ENCODE data around the gene SGIP1.
A peak's percentile ranks its signal among the peaks of the same experiment; 100 is the strongest.

Gene SGIP1, protein sequence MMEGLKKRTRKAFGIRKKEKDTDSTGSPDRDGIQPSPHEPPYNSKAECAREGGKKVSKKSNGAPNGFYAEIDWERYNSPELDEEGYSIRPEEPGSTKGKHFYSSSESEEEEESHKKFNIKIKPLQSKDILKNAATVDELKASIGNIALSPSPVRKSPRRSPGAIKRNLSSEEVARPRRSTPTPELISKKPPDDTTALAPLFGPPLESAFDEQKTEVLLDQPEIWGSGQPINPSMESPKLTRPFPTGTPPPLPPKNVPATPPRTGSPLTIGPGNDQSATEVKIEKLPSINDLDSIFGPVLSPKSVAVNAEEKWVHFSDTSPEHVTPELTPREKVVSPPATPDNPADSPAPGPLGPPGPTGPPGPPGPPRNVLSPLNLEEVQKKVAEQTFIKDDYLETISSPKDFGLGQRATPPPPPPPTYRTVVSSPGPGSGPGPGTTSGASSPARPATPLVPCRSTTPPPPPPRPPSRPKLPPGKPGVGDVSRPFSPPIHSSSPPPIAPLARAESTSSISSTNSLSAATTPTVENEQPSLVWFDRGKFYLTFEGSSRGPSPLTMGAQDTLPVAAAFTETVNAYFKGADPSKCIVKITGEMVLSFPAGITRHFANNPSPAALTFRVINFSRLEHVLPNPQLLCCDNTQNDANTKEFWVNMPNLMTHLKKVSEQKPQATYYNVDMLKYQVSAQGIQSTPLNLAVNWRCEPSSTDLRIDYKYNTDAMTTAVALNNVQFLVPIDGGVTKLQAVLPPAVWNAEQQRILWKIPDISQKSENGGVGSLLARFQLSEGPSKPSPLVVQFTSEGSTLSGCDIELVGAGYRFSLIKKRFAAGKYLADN

DNA sequence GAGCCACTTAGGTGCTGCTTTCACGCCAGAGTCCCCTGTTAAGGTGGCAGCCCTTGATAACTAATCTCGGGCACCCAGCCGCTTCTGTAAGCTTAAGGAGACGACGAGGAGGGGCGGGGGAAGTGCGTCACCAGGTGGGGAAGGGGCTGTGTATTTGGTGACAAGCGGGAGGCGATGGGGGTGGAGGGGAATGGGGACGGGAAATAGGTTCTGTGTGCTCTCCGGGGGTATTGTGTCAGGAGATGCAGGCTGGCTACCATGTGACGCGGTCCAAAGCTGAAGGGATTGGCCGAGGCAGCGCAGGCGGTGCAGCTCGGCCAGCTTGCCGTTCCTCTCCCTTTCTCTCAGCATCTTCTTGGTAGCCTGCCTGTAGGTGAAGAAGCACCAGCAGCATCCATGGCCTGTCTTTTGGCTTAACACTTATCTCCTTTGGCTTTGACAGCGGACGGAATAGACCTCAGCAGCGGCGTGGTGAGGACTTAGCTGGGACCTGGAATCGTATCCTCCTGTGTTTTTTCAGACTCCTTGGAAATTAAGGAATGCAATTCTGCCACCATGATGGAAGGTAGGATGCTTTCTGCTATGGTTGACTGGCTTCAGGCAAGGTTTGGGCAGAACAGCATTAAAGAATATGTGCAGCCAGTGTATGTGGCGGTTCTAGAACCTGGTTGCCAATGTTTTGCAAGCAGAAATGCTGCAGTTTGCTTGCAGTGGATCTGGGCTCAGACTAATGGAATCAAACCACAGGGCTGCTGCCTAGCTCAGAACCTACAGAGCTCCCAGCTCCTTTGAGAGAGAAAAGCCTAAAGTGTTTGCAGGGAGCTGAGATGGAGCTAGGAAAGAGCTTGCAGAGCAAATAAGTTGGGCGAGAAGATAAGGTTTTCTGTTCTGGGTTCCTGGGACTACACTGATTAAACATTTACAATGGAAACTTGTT, at the start of gene SGIP1:
TSS of gene SGIP1 (plus strand) at position 350 of the 937 bp plus-strand sequence. CDS start at position 556, 206 bp downstream.
- peak; percentile 68 for DNase-seq (ENCODE audit: low read depth, low spot score)

DNA sequence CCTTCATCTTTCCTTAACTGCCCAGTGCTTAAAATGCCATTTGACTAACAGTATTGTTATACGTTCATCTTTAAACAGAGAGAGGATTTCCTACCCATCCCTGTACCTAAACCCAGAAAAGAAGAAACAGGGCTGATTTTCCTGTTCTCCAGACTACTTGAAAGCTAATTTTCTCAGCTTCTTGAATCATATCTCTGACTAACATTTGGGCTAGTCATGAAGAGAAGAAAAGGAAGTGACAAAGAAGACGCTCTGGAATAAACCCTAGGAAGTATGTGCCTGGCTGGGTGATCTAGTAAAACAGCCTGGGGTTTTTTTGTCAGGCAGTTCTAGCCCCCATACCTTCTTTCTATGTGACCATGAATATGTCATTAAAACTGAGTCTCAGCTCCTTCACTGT, 44.8 kb upstream of the SGIP1 start:
- DNase-seq (ENCODE audit: low read depth, low spot score) = no peak

DNA sequence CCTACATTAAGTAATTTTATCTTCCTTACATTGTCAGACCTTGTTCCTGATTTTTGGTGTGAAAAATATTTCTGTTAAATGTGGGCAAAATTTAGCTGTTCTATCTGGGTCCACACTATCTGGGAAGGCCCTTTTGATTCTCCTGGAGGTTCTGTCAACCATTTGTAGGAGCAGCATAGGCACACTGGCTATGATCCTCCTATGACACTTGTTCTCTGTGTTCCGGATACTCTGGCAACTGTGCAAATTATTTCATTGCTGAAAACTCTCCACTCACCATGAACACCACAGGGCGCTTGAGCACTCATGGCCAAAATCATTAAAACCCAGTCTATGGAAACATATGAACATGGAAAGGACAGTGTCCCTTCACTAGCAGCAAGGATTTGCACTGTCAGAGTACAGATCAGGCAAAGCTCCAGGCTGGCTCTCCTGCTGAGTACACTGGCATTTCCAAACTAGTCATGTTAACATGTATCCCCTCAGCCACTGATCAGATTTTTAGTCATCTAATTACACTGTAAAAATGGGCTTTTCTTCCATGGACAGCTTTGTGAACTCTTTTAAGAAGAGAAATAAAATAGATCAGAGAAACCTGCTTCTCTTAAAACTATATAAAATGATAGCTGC, 43.9 kb upstream of the SGIP1 start:
- DNase-seq (ENCODE audit: low read depth, low spot score) = no peak

DNA sequence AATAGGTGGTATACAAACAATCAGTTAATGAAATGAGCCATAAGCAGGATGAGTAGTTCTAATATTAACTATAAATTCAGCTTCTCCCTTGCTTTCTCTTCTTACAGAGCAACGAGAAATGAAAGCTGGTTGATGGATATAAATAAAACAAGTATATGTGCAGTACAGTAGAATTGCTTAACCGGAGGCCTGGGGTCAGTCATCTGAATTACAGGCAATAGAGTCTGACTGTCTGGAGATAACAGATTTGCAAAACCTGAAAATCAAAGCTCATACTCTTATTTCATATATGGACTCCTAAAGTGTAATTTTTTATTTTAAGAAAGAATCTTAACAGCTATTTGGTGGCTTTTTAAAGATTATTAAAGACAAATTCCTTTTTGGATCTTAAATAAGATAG, 43.1 kb upstream of the SGIP1 start:
- no peak for DNase-seq (ENCODE audit: low read depth, low spot score)

DNA sequence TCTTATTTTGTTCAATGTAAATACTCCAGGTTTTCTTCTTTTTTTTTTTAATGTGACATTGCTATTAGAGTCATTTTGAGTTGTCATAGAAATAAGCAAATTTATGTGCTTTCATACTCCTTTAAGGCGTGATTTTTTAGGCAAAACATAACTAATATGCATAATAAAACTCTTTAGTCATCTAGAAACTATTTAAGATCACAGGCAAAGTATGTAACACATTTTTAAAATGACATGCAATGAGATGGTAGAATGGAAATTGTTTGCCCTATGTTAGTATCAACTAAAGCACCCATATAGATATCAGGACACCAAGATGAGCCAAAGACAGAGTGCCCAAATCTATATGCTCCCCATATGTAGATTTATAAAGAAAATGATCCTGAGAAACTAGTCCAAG, 41.5 kb upstream of the SGIP1 start:
- DNase-seq (ENCODE audit: low read depth, low spot score) = no peak

DNA sequence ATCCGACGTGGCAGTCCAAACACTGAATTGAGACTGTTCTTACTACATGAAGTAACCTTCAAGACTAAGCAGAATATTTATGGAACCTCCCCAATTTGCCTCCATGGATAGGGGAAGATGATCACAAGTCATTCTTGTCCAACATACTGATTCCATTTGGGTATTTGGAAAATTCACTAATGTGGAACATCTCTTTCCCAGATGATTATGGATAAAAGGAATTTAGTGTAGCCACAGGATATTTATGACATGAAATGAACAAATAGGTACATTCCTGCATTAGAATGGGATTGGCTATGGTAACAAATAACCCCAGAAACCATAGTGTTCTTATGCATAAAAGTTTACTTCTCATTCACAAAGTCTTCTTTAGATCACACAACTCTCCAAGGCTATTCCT, 40.2 kb upstream of the SGIP1 start:
- DNase-seq (ENCODE audit: low read depth, low spot score) = no peak

DNA sequence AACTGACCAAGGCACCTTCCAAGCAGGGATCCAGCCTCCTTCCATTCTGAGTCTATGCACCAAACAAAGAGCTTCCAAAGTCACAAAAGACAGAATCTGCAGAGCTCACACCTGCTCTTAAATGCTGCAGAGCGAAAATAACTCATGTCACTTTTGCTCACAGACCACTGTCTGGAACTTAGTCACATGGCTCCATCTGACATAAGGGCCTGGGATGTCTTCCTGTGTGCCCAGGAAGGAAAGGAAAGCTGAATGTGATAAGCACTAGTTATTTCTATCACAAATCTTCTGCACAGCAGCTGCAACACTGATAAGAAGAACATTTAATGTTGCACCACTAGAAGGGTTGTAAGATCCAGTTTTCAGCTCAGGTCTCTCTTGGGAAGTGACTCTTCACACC, 39.5 kb upstream of the SGIP1 start:
- DNase-seq (ENCODE audit: low read depth, low spot score) = no peak

DNA sequence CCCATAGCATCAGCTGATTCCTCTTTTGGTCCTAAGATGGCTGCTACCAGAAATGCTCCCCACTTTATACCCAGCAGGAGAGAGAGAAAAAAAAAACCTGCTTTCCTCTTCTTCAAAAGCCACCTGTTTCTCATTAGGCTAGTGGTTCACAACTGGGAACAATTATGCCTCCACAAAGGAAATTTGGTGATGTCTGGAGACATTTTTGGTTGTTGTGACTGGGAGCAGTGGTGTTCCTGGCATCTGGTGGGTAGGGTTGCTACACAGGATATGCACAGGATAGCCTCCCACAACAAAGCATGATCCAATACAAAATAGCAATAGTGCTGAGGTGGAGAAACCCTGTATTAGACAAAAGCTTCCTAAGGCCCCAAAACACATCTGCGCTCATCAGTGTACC, 38.5 kb upstream of the SGIP1 start:
- DNase-seq (ENCODE audit: low read depth, low spot score) = no peak

DNA sequence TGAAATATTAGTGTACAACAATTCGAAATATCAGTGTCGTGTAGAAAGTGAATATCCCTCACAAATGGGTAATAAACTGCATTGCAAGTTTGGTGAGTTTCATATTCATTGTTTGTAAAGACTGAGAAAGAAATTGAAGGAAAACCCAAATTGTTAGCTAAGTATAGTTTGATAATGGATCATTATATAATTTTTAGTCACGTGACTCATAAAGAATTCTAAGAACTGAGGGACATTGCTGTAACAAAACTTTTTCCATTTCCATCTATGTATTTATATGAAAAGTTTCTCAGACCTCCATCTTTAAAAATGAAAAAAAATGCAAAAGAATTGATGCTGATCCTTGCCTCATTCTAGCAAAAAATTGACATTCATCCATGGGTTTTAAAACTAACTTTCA, 36.0 kb upstream of the SGIP1 start:
- no peak for DNase-seq (ENCODE audit: low read depth, low spot score)

DNA sequence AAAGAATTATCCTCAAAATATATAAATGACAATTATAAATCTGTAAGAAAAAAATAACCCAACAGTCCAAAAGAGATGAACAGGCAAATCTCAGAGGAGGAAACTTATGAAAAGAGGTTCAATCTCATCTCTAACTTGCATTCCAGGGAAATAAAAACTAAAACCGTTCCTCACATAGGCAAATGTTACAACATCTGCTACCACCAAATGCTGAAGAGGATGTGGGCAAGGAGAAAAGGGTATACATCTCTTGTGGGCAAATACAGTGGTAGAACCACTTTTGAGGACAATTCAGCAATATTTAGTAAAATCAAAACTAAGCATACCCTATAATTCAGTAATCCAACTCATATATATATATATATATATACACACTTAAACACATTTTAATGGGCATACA, 33.7 kb upstream of the SGIP1 start:
- DNase-seq (ENCODE audit: low read depth, low spot score) = no peak

DNA sequence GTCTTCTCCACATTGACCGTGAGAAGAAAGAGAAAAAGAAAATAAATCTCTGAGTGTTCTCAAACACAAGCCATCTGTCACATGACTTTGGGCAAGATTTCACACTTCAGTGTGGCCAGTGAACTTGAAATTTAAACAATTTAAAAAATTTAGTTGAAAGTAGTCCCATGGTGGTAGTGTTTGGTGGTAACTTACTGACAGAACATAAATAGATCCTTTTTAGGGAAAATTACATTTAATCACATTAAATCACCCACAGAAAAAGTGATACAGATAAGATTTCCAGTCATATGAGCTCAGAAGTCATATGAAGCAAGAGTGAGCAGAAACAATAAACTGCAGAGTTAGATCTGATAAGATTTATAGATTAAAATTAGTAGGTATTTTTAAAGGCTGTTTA, 31.9 kb upstream of the SGIP1 start:
- DNase-seq (ENCODE audit: low read depth, low spot score) = no peak

DNA sequence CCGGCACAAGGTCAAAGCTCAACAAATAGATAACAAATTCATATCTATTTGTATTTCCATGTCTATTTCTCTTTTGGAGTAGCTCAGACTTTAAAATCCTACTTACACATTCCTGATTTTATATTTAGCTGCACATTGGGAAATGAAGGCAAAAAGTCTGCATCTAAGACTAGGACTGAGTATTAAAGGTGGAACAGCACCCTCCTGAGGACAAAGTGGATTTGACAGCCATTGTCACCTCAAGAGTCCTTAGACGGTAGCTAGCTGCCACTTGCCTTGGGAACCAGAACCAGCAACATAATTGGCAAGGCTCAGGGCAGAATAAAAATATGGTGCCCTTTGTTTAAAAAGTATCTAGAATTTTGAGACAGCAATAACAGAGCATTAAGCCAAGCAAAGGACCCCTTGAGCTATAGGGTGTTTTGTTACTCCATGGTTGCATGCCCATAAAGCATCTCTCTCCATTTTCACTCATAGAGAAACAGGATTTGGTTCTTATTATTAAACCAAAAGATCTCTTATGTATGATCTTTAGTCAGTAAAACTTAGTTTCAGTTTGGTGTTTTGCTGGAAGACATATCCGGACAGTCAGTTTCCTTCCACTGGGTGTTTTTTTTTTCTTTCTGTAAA, 30.0 kb upstream of the SGIP1 start:
- DNase-seq (ENCODE audit: low read depth, low spot score) = peak; percentile 38

DNA sequence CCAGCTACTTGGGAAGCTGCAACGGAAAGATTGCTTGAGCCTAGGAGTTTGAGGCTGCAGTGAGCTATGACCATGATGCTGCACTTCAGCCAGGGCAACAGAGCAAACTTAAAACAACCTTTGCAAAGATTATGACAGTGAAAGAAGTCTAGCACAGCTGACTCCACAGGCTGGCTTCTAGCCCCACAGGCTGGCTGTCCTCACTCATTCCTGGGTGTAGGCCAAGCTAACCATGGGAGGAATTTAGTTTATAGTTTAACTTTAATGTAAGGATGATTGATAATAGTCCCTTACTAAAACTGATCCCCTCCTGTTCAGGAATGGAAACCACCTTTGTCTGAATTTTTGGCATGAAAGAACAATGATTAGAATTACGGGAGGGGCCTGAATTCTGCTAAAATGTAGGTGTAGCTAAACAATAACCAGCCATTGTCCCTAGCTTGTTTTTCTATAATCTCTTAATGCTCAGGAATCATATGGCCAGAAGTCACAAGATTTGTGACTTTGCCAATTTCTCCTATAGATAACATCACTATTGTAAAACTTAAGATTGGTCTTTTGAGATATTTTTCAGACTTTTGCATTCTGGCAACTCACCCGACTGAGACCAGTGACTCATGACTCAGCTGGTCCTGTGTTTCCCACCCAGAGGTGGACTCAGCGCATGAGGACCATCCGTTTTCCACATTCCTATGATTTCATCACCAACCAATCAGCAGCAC, 28.1 kb upstream of the SGIP1 start:
- DNase-seq (ENCODE audit: low read depth, low spot score) = no peak

DNA sequence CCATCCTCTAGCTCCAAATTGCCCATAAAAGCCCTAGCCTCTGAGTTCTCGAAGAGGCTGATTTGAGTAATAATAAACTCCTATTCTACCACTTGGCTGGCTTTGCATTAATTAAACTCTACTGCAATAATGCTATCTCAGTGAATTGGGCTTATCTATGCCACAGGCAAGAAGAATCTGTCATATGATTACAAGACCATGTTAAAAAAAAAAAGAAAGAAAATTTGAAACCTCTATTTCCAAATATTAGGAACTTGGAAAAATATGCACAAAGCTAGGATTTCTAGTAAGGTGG, 27.6 kb upstream of the SGIP1 start:
- no peak for DNase-seq (ENCODE audit: low read depth, low spot score)

DNA sequence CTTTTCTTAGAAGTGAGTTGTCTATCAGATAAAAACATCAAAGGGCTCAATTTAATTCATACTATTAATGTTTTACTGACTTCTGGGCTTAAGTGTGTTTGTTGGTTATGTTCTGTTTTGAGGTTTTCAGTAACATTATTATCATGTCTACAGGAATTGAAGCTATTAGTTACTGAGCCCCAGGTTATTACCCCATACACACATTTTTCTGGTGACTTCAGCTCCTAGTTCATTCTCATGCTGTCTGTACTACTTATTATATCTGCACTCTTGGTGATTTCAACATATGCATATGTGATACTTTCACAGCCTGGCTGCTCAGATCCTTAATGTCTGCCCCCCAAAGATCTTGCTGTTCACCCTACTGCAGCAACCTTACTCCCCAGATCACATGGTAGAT, 27.0 kb upstream of the SGIP1 start:
- no peak for DNase-seq (ENCODE audit: low read depth, low spot score)

DNA sequence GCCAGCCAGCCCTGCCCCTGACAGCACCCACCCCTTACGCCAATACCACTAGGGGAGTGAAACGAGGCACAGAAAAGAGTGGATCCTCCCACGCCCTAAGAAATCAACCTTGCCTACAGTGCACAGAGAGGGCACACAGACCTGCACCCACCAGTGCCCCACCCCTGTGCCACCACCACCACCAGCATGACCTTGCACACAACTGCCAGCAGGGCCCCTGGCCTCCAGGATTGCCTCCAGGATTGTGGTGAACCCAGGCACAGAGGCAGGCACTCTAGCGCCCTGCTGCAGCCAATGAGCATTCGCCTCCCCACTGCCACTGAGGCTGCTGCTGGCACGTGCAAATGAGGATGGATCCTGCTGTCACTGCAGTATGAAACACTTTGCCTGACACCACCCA, 23.5 kb upstream of the SGIP1 start:
- DNase-seq (ENCODE audit: low read depth, low spot score) = no peak

DNA sequence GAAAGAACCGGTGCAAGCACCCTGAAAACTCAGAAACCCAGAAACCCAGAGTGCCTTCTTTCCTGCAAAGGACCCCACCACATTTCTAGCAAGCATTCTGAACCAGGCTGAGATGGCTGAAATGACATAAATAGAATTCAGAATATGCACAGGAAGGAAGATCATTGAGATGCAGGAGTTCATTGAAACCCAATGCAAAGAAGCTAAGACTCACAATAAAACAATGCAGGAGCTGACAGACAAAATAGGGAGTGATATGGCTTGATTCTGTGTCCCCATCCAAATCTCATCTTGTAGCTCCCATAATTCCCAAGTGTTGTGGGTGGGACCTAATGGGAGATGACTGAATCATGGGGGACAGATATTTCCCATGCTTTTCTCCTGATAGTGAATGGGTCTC, 22.8 kb upstream of the SGIP1 start:
- no peak for DNase-seq (ENCODE audit: low read depth, low spot score)

DNA sequence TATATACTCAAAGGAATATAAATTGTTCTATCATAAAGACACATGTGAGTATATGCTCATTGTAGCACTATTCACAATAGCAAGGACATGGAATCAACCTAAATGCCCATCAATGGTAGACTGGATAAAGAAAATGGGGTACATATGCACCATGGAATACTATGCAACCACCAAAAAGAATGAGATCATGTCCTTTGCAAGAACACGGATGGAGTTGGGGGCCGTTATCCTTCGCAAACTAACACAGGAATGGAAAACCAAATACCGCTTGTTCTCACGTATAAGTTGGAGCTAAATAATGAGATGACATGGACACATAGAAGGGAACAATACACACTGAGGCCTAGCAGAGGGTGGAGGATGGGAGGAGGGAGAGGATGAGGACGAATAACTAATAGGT, 16.0 kb upstream of the SGIP1 start:
- no peak for DNase-seq (ENCODE audit: low read depth, low spot score)

DNA sequence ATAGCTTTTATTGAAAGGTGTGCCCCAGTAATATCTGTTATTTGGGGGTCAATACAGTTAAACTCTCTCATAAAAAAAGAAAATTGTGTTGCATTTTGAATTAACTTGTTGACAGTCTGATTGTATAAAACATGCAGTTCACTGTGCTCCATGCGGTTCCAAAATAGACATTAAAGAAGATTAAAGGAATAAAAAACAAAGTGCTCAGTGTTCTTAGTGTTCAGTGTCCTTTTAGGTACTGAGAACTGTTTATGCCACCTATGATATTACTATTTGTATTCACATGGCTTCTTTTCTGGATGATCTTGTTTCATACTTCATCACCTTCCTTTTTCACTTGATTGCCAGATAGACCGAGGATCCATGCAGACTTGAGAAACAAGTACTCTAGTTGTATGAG, 15.3 kb upstream of the SGIP1 start:
- no peak for DNase-seq (ENCODE audit: low read depth, low spot score)

DNA sequence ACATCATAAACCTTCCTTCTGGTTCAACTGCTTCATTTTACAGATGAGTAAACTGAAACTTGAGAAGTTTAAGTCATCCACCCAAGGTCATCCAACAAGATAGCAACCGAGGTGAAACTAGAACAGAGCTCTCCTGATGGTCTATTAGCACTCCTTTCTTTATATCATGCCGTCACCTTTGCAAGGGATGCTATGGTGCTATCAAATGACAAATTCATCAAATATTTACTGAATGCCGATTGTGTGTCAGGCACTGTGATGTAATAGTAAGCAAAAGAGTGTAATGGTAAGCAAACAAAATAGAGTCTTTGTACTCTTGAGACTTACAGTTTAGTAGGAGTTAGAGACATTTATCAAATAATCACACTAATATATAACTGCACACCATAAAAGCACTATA, 14.0 kb upstream of the SGIP1 start:
- no peak for DNase-seq (ENCODE audit: low read depth, low spot score)

DNA sequence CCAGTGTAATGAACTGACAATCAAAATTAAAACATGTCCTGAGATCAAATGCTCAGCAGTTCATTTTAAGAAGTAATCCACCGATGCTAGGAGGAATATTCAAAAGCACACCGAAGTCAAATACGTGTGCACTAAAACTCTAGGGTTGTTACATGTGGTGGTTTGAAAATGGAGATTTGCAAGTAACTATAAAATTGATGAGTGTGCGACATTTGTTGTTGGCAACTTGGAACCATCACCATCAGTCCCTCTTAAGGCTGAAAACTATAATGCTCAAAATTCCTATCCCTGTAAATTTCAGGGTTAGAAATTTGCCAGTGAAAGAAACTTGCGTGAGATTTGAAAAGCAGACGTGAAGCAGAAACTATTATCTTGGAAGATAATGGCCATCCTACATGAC, 13.3 kb upstream of the SGIP1 start:
- no peak for DNase-seq (ENCODE audit: low read depth, low spot score)

Measured in brain pericyte (primary cell).